Measurements from ENCODE around the gene ANKMY1.

ANKMY1 gene

DNA sequence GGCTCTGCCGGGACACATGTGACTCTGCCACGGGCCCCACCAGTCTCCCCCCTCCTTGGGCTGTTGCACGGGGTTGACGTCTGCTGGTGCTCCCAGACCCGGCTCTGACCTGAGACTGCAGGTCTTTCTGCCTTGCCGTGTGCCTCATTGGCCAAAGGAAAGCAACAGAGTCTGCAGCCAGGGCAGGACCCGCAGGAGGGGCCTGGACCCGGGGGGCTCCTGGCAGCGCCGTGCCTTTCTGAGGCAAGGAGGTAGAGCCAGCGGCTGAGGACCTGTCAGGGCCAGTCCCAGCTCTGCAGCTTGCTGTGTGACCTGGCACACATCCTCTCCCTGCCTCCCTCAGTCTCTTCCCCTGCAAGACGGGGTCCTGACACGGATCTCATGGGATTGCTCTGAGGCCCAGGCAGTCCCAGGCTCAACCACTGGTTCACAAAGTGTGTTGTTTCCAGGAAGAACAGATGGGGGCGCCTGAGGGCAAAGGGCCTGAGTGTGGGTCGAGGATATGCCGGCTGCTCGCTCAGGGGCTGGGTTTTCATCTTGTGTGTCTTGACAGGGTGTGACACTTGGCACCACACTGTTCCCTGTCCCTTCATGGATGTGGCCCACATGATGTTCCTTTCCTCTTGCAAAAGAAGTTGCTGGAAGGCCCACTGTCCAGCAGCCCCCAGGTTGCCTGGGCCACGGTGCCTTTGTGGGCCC lies 37.7 kb upstream of the ANKMY1 start:
- no peak for FAIRE-seq
- DNase-seq (ENCODE audit: low spot score): peak; percentile 27

DNA sequence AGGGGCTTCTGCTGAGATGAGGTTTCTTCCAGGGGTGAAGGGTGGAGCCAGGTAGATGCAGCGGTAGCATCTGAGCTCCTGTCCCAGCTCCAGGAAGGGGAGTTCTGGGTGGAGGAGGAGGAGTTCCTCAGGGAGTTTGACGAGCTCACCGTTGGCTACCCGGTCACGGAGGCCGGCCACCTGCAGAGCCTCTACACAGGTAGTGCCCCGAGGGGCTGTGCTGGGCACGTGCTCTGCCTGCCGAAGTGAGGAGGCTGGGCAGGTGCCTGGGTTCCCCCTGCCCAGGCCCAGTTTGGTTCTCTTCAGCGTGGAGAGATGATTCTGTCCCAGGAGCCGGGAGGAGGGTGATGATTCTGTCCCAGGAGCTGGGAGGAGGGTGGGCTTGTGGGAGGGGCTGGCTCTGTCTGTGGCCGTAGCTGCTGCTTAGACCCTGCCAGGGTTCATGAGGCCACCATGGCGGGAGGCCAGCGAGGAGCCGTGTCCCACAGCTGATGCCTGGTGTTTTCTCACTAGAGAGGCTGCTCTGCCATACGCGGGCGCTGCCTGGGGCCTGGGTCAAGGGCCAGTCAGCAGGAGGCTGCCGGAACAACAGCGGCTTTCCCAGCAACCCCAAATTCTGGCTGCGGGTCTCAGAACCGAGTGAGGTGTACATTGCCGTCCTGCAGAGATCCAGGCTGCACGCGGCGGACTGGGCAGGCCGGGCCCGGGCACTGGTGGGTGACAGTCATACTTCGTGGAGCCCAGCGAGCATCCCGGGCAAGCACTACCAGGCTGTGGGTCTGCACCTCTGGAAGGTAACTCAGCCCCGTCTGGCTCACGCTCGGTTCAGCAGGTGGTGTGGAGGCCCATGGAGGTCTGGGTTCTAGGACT lies 37.0 kb upstream of the ANKMY1 start:
- no peak for FAIRE-seq
- no peak for DNase-seq (ENCODE audit: low spot score)

DNA sequence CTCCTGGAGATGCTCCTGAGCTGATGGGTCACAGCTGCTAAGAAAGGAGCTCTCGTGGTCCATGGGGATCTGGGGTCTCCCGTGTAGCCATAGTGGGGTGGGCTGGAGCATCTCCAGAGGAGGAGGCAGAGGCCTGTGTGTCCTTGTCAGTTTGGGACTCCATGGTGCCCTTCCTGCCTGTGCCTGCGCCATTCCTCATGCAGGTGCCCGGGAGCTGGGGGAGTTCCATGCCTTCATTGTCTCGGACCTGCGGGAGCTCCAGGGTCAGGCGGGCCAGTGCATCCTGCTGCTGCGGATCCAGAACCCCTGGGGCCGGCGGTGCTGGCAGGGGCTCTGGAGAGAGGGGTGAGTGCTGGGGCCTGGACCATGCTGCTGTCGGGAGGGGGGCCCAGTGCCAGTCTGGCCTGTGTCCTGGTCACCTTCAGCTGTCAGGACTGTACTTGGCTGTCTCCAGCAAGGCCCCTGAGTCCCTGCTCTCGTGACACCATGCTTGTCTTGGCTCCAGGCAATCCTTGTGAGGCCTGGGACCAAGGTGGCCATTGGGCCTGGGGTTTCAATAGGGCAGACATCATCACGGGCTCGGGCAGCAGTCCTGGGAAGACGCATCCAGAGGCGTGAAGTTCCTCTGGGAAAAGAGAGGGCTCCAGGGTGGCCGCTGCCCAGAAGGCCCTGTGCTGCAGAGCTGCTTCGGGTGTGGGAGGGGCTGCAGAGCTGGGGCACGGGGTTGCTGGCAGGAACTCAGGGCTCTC lies 36.1 kb upstream of the ANKMY1 start:
- FAIRE-seq (no peak), DNase-seq (ENCODE audit: low spot score) (no peak)

DNA sequence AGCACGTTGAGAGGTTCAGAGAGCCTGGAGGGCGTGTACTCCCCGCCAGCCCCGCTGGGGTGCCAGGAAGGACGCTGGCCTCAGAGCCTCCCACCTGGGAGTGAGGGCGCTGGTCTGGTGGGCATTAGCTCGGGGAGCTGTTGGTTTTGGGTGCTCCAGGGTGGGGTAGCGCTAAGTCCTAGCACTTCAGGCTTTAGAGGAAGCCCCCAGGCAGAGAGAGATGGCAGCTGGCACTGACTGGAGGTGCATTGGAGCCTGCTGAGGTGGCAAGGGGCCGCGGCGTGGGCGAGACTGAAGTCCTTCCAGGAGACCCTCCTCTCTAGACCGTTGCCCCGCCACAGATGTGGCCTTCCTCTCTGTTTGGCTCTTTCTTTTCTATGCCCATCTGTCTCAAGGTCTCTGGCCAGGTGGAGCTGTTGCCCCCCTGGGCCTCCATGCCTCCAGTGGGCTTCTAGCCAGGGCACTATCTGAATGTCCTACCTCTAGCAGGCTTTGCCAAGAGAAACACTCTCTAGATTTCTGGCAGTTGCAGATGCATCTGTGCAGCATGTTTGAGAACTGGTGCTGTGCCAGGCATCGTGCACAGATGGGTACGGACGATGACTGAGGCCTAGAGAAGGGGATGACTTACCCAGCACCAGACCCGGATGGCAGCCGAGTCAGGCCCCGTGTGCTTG lies 35.4 kb upstream of the ANKMY1 start:
- no peak for FAIRE-seq
- no peak for DNase-seq (ENCODE audit: low spot score)

- DNase-seq (ENCODE audit: low spot score) (no peak), FAIRE-seq (no peak)
These were observed 34.0 kb upstream of the ANKMY1 start for GRCh38 chr2:240591784-240592183.

DNA sequence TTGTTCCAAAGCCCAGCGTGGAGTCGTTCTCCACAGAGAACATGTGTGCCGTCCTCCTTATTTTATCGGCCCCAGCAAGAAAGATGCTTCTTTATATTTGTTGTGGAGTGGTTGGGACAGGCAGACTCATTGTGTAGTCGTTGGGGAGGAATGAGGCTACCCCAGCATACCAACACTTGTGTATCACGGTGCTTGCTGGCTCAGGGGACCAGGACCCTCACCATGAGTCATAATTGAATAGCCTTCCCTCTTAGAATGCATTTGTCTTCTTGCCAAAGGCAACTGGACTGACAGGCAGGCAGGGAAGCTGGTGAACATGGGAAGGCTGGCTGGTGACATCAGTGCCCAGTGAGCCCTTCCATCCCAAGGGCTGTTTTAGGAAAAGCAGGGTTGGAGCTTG lies 33.4 kb upstream of the ANKMY1 start:
- DNase-seq (ENCODE audit: low spot score): no peak
- no peak for FAIRE-seq

DNA sequence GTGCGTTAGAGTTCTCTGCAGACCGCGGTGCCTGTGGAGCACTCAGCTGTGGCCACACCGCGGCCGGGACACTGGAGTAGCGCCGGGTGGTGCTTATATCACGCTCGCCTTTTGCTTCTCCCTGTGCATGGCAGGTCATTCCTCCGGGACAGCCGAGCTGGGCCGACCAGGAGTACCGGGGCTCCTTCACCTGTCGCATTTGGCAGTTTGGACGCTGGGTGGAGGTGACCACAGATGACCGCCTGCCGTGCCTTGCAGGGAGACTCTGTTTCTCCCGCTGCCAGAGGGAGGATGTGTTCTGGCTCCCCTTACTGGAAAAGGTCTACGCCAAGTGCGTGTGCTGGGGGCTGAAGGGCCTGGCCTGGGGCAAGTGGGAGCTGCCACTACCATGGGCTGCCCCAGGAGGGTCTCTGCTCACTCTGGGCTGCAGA lies 32.9 kb upstream of the ANKMY1 start:
- no peak for FAIRE-seq

DNA sequence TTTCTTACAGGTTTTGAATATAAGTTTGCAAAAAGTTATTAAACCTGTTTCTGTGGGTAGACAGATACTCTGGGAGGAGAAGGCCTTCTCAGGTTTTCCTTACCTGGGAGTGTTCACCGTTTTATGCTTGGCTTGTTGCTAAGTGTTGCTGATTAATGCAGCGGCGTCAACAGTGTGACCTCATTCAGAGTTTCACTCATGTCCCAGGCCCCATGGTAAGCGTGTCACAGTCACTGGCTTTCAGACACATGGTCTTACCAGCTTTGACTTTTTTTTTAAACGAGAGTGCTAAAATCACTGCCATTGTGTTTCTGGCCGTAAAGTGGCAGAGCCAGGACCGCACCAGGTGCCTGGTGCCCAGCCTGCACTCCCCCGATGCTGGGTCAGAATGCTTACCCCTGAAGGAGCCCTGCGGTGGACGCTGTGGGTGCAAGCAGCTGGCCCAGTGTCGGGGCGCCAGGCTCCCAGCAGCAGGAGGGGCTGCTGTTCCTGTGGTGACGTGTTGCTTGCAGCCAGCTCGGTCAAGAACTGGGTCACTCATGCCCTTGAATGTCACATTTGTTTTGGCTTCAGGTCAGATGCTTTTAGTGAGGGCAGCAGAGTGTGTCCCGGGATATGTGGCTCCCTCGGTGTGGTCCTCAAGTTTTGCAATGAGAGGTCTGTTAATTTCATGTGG lies 32.2 kb upstream of the ANKMY1 start:
- no peak for DNase-seq (ENCODE audit: low spot score)
- no peak for FAIRE-seq

More for the DNA sequence above, 32.9 kb upstream of the ANKMY1 start:
- DNase-seq (ENCODE audit: low spot score): no peak

DNA sequence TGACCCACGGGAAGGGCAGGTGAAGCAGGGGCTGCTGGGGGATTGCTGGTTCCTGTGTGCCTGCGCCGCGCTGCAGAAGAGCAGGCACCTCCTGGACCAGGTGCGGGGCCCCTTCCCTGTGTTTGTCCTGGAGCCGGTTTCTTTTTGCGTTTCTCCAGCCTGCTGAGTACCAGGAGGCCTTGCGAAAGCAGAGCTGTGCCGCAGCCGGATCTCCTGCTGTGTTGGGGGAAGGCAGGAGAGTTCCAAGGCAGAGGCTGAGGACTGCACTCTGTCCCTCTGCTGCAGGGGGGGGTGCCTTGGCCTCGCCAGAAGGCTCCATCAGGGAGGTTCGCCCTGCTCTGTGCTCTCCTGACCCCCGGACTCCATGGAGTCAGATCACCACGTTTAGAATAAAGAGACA lies 31.6 kb upstream of the ANKMY1 start:
- DNase-seq (ENCODE audit: low spot score) (no peak), FAIRE-seq (no peak)

DNA sequence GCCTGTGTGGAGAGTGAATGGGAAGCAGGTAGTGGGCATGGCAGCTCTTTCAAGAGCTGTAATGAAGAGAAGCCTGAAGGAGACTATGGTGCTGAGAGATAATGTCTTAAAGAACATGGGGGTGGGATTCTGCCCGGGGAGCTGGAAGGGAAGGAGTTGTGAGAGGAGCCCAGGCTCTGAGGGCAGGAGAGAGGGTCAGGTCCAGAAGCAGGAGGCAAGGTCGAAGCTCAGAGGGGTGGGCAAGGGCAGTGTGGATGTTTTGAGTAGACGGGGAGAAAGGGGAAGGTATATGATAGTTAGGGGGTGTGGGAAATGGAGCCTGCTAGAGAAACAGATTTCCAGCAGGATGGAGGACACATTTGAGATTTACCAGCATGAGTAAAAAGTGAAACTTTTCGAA lies 30.9 kb upstream of the ANKMY1 start:
- no peak for FAIRE-seq
- DNase-seq (ENCODE audit: low spot score): no peak

DNA sequence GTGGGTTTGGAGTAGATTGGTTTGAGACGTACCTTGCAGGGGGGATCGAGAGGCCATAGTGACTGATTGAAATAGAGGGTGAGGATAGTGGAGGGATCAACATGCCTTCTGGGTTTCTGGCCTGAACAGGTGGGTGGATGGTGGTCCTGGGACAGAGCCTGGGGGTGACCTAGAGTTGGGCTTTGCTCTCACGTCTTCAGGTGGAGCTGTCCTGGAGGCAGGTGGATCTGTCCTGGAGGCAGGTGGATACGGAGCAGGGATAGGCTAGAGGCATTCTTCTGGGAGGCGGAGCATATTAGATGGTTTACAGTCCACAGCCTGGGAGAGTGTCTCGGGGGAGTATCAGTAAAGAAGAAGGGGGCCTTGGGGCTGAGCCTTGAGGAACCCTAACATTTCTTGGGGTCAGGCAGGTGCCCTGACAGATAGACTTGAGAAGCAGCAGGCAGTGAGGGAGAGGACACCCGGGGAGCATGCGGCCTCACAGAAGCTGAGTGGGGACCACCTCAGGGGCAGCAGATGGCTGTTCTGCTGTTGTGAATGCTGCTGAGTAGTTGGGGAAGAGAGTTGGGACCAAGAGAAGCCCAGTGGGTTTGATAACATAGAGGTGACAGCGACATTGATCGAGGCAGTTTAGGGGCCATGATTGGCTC lies 30.3 kb upstream of the ANKMY1 start:
- FAIRE-seq (no peak), DNase-seq (ENCODE audit: low spot score) (no peak)

- DNase-seq (ENCODE audit: low spot score) (peak; percentile 36), FAIRE-seq (no peak)
These were observed 29.4 kb upstream of the ANKMY1 start for GRCh38 chr2:240586919-240587800.

DNA sequence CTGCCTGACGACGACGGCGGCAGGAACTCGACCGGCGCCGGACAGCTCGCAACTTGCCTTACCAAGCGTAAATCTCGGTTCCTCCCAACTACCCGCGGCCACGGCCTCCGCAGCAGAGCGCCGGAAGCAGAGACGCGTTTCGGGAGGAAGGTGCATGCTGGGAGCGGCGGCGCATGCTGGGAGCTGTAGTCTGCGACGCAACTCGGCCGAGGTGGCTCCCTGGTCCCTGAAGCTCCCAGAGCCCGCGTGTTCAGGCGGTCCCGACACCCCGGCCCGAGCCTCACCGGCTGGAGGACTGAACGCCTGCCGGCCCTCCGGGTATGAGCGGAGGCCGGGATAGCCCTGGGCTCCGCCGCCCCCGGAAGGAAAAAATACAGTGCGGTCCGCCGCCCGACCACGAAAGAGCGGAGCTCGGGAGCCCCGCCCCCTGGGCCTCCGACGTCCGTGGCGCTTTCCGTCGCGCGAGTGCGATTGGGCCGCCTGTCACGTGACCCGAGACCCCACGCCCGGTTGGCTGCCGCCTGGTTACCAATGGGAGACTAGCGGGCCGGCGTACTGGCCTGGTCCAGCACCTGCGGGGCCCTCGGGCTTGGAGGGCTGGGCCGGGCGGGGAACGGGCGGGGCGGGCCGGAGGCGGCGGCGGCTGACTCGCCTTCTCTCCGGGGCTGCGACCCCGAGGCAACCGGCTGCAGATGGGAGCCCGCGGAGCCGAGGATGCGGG lies 28.6 kb upstream of the ANKMY1 start, which contains the start of gene CAPN10:
TSS of gene CAPN10 (plus strand) at position 537 of the 721 bp plus-strand sequence. CDS start at position 715, 178 bp downstream.
- DNase-seq (ENCODE audit: low spot score): peak; percentile 98
- peak; percentile 91 for FAIRE-seq

- DNase-seq (ENCODE audit: low spot score) (no peak), FAIRE-seq (no peak)
These were observed 28.0 kb upstream of the ANKMY1 start for GRCh38 chr2:240585681-240586197.

DNA sequence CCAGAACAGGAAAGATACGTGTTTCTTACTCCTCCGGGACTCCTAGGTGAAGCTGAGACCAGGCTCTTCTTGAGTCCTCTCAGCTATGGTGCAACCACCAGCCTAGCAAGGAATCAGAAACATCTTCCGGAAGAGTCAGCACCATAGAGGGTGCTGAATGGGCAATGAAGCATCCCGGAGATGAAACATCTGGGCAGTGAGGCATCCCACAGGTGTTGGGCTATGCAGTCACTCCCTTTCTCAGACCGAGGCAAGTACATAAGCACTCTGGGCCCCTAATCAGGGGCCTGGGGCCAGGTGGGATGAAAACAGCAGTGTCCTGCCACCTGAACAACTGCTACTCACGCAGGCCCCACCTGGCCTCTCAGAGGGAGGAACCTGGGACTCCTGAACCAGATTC lies 27.3 kb upstream of the ANKMY1 start:
- FAIRE-seq: no peak
- no peak for DNase-seq (ENCODE audit: low spot score)

GRCh38 chr2:240584486-240585031 lies 26.8 kb upstream of the ANKMY1 start:
- DNase-seq (ENCODE audit: low spot score) (no peak), FAIRE-seq (no peak)

DNA sequence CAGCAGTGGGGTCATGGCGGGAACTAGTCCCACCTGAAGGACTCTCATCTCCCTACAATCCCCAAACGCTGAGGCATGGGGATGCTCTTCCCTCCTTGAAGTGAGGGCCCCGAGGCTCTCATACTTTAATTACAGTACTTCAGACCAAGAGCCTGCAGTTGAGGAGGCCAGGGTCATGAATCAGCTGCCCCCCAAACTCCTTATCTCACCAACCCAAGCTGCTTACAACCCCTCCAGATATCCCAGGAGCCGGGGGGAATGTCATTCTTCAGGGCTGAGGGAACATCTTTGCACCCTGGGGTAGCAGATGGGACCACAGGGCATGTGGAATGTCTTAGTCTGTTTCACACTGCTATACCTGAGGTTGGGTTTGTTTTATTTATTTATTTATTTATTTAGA lies 26.0 kb upstream of the ANKMY1 start:
- FAIRE-seq (no peak), DNase-seq (ENCODE audit: low spot score) (no peak)

DNA sequence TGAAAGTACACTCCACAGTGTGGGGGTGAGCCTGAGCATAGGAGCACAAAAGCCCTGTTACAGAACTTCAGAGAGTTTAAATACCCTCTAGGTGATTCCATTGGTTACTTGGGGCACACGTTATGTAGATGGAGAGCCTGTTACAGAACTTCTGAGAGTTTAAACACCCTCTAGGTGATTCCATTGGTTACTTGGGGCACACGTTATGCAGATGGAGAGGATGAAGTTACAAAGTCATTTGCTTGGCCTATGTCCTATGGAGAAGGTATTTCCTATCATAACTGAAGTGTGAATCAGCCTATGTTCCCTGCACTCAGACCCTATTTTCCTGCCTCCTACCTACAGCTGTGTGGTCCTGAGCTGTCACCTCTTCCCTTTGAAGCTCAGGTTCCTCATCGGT lies 25.0 kb upstream of the ANKMY1 start:
- DNase-seq (ENCODE audit: low spot score): no peak
- FAIRE-seq: no peak

Measured in urothelium cell line (cell line).